Activated naive CD4-positive, alpha-beta T cell treated with anti-CD3 and anti-CD28 coated beads, Interleukin-2, amount 50 U/mL, for 24 hours (primary cell): Measurements from ENCODE around the gene LARGE1.

Experiments used
- H3K27ac Mint-ChIP-seq: one replicate; pipeline ENCODE4 v1.8.0; 2021; ENCODE audit warnings: mild to moderate bottlenecking, mixed read lengths
- H3K27me3 Mint-ChIP-seq: one replicate; pipeline ENCODE4 v1.8.0; 2021; ENCODE audit warnings: mixed read lengths
- H3K36me3 Mint-ChIP-seq: one replicate; pipeline ENCODE4 v1.8.0; 2021; ENCODE audit warnings: mixed read lengths
- H3K4me1 Mint-ChIP-seq: one replicate; pipeline ENCODE4 v1.8.0; 2021; ENCODE audit warnings: mixed read lengths
- H3K4me3 Mint-ChIP-seq: one replicate; pipeline ENCODE4 v1.8.0; 2021; ENCODE audit warnings: mild to moderate bottlenecking, mixed read lengths
- H3K9me3 Mint-ChIP-seq: one replicate; pipeline ENCODE4 v1.8.0; 2021; ENCODE audit warnings: mixed read lengths

The LARGE1 gene

GRCh38 chr22:33691057-33691630, 229.1 kb downstream of the LARGE1 start:
- no peak overlapping the region for H3K4me3 Mint-ChIP-seq
- H3K9me3 Mint-ChIP-seq: peaks cover 7% of the 10 kb centered on the region
- H3K27me3 Mint-ChIP-seq: no peaks in the 10 kb centered on the region
- H3K4me1 Mint-ChIP-seq: no peaks in the 10 kb centered on the region
- no peaks in the 10 kb centered on the region for H3K36me3 Mint-ChIP-seq
- H3K27ac Mint-ChIP-seq: no peak overlapping the region

- Mint-ChIP-seq H3K4me1 (no peaks in the 10 kb centered on the region), H3K4me3 (no peak overlapping the region), H3K36me3 (no peaks in the 10 kb centered on the region), H3K27me3 (no peaks in the 10 kb centered on the region), H3K9me3 (peaks cover 12% of the 10 kb centered on the region), H3K27ac (no peak overlapping the region)
Observed at GRCh38 chr22:33688903-33689302, 231.4 kb downstream of the LARGE1 start.

DNA sequence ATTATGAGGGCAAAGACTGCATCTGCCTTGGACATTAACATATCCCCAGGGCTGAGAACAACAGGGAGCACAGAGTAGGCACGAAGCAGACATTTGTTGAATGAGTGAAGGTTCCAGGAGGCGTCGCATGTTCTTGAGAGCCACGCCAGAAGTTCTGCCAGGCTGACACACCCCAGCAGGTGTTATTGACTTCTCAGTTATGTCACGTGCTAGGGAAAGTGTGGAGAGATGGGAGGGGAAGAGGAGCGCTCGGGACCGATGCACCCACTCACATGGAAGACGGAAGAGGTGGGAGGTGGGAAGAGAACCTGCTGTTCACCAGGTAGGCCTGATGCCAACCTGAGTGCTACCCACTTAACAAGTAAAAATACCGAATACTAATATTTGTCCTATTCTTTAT, 232.8 kb downstream of the LARGE1 start:
- no peaks in the 10 kb centered on the region for H3K27me3 Mint-ChIP-seq
- H3K4me1 Mint-ChIP-seq: no peaks in the 10 kb centered on the region
- H3K9me3 Mint-ChIP-seq: peaks cover 8% of the 10 kb centered on the region
- no peak overlapping the region for H3K4me3 Mint-ChIP-seq
- H3K27ac Mint-ChIP-seq: no peak overlapping the region
- H3K36me3 Mint-ChIP-seq: no peaks in the 10 kb centered on the region

- Mint-ChIP-seq H3K4me1 (no peaks in the 10 kb centered on the region), H3K9me3 (peaks cover 15% of the 10 kb centered on the region), H3K27ac (no peak overlapping the region), H3K36me3 (no peaks in the 10 kb centered on the region), H3K4me3 (no peak overlapping the region), H3K27me3 (no peaks in the 10 kb centered on the region)
Observed at GRCh38 chr22:33684087-33684486, 236.2 kb downstream of the LARGE1 start.

DNA sequence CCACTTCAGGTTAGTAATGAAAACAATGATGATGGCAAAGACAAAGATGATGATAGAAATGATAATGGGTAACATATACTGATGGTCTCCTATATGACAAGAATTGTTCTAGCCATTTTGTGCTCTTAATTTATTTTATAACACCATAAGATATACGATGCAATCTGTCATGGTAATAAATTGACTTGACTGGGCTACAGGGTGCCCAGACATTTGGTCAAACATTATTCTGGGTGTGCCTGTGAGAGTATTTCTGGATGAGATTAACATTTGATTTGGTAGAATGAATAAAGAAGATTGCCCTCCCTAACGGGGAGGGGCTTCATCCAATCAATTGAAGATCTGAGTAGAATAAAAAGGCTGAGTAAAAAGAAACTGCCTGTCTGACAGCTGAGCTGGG, 237.3 kb downstream of the LARGE1 start:
- no peak overlapping the region for H3K4me3 Mint-ChIP-seq
- H3K27ac Mint-ChIP-seq: no peak overlapping the region
- peaks cover 17% of the 10 kb centered on the region for H3K9me3 Mint-ChIP-seq
- H3K36me3 Mint-ChIP-seq: no peaks in the 10 kb centered on the region
- no peaks in the 10 kb centered on the region for H3K27me3 Mint-ChIP-seq
- no peaks in the 10 kb centered on the region for H3K4me1 Mint-ChIP-seq

DNA sequence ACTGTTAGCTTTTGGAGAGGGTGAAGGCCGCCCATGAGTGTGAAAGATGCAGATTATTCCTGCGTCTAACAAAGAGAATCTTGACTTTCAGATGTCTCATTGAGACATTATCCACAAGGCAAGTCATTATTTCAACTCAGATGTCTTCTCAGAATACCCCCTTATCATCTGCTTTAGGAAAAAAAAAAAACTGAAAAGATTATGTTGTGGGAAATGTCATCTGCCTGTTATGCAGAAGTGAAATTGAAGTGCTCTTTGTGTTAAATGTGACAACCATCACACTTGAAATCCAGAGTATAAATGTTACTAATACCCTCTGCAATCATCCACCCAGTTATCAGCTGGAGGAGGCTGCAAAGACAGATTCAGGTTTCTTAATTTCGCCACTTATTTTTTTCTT, 239.6 kb downstream of the LARGE1 start:
- H3K4me1 Mint-ChIP-seq: no peaks in the 10 kb centered on the region
- peaks cover 17% of the 10 kb centered on the region for H3K9me3 Mint-ChIP-seq
- H3K4me3 Mint-ChIP-seq: no peak overlapping the region
- H3K36me3 Mint-ChIP-seq: no peaks in the 10 kb centered on the region
- H3K27ac Mint-ChIP-seq: no peak overlapping the region
- H3K27me3 Mint-ChIP-seq: no peaks in the 10 kb centered on the region

DNA sequence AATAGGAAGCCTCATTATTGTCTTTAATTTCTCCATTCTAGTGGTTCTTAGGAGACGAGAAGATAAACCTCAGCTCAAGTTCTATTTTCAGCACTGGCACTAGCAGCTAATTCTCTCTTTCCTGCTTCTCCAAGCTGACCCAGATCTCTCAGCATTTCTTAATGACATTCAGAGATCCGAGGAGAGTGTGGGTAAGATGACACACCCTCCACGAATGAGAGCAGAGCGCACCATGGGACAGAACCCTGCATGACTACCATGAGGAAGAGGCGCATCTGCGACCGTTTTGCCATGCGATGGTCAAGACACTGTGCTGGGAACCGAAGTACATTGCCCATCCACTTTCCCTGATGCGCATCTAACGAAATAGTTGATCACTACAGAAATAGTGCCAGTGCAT, 241.8 kb downstream of the LARGE1 start:
- no peaks in the 10 kb centered on the region for H3K4me1 Mint-ChIP-seq
- peaks cover 12% of the 10 kb centered on the region for H3K9me3 Mint-ChIP-seq
- no peak overlapping the region for H3K4me3 Mint-ChIP-seq
- H3K27ac Mint-ChIP-seq: no peak overlapping the region
- H3K36me3 Mint-ChIP-seq: no peaks in the 10 kb centered on the region
- H3K27me3 Mint-ChIP-seq: no peaks in the 10 kb centered on the region

DNA sequence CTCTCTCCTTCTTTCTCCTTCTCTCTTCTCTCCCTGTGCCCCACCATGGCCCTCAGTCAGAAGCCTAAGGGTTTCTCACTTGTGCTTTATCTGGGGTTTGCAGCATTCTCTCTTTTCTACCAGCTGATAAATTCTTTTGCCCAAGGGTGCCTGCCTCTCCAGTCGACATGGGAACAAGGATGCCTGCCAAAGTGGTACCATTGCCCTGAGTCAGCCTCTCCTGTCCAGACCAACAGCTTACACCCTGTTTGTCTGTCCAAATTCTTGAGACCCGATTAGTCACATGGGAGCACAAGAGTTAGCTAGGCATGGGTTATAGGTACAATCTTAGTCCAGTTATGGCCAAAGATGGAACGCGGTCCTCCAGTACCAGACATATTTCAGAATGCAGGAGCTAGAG, 242.7 kb downstream of the LARGE1 start:
- Mint-ChIP-seq H3K27ac (no peak overlapping the region), H3K4me3 (no peak overlapping the region), H3K27me3 (no peaks in the 10 kb centered on the region), H3K36me3 (no peaks in the 10 kb centered on the region), H3K4me1 (no peaks in the 10 kb centered on the region), H3K9me3 (peaks cover 9% of the 10 kb centered on the region)

DNA sequence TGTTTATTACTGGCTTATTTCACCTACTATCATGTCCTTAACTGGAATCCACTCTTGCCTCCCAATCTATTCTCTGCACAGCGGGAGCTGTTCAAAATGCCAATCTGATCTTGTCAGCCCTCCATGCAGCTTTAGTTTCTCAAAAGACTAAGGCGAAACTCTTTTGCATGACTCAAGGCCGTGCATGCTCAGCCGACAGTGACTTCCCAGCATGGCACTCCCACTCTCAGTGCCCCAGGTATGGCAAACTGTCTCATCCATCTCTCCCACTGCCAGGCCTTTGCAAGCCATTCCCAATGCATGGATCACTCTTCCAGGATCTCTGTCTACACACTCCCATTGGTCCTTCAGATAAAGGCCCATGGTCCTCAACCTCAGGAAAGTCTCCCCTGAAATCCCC, 245.9 kb downstream of the LARGE1 start:
- peaks cover 5% of the 10 kb centered on the region for H3K9me3 Mint-ChIP-seq
- H3K4me1 Mint-ChIP-seq: no peaks in the 10 kb centered on the region
- no peak overlapping the region for H3K4me3 Mint-ChIP-seq
- H3K27ac Mint-ChIP-seq: no peak overlapping the region
- H3K27me3 Mint-ChIP-seq: no peaks in the 10 kb centered on the region
- no peaks in the 10 kb centered on the region for H3K36me3 Mint-ChIP-seq

DNA sequence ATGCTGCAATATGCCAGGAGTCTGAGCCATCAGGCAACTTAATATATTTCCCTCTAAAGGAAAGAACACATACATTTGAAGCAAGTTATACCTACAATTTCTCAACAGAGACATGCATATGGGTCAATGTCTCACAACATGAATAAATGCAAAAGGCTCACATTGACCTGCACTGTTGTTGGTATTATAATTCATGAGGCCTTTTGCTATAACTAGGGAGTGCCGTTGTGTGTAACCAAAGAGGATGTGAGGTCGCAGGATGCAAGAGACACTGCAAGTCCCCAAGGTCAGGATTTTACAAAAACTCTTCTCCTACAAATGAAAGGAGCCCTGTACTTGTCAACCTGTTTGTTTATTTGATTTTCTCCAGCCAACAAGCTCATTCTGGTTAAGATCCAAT, 250.5 kb downstream of the LARGE1 start:
- Mint-ChIP-seq H3K36me3 (no peaks in the 10 kb centered on the region), H3K4me1 (no peaks in the 10 kb centered on the region), H3K9me3 (no peaks in the 10 kb centered on the region)

DNA sequence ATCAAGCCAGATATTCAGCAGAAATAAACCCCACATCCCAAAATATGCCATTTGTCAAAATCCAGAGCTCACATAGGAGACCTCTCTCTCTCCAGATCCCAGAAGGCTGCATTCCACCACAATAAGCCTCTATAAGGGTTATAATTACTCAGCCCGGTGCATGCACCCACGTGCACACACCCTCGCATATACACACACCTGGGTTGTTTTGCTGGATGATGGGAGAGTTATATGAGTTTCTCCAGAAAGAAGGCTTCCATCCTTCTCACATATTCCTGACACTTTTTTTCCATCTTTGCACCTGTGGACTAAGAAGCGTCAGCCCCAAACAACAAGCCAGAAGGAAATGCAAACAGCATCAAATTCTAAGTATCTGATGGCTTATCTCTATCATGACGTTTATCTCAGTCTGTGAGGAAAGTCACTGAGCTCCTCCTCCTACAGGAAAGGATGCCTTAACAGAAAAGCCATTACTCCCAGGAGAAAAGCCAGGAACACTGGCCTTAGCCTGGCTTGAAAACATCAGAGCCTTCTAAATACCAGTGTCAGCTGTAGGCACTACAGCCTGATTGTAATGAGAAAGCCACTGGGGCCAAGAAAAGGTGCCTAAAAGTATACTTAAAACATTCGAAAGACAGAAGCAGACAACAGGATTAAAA, 253.2 kb downstream of the LARGE1 start:
- no peaks in the 10 kb centered on the region for H3K36me3 Mint-ChIP-seq
- H3K9me3 Mint-ChIP-seq: peaks cover 6% of the 10 kb centered on the region
- no peak overlapping the region for H3K27ac Mint-ChIP-seq
- H3K27me3 Mint-ChIP-seq: no peaks in the 10 kb centered on the region
- no peaks in the 10 kb centered on the region for H3K4me1 Mint-ChIP-seq
- no peak overlapping the region for H3K4me3 Mint-ChIP-seq

More for the DNA sequence above, 250.5 kb downstream of the LARGE1 start:
- H3K27me3 Mint-ChIP-seq: no peaks in the 10 kb centered on the region
- H3K27ac Mint-ChIP-seq: no peak overlapping the region
- H3K4me3 Mint-ChIP-seq: no peak overlapping the region

- peaks cover 6% of the 10 kb centered on the region for H3K9me3 Mint-ChIP-seq
- no peaks in the 10 kb centered on the region for H3K27me3 Mint-ChIP-seq
- no peak overlapping the region for H3K27ac Mint-ChIP-seq
- H3K4me1 Mint-ChIP-seq: no peaks in the 10 kb centered on the region
- no peaks in the 10 kb centered on the region for H3K36me3 Mint-ChIP-seq
- no peak overlapping the region for H3K4me3 Mint-ChIP-seq
Observed at GRCh38 chr22:33666279-33666960, 253.9 kb downstream of the LARGE1 start.

GRCh38 chr22:33659448-33659847, 260.8 kb downstream of the LARGE1 start:
- Mint-ChIP-seq H3K4me1 (no peaks in the 10 kb centered on the region), H3K9me3 (peaks cover 19% of the 10 kb centered on the region), H3K36me3 (no peaks in the 10 kb centered on the region), H3K4me3 (no peak overlapping the region), H3K27me3 (no peaks in the 10 kb centered on the region), H3K27ac (no peak overlapping the region)

GRCh38 chr22:33658775-33659174, 261.5 kb downstream of the LARGE1 start:
- Mint-ChIP-seq H3K27ac (no peak overlapping the region), H3K36me3 (no peaks in the 10 kb centered on the region), H3K4me3 (no peak overlapping the region), H3K4me1 (no peaks in the 10 kb centered on the region), H3K27me3 (no peaks in the 10 kb centered on the region), H3K9me3 (peaks cover 12% of the 10 kb centered on the region)

GRCh38 chr22:33657670-33658069, 262.6 kb downstream of the LARGE1 start:
- H3K27me3 Mint-ChIP-seq: no peaks in the 10 kb centered on the region
- H3K36me3 Mint-ChIP-seq: no peaks in the 10 kb centered on the region
- peaks cover 12% of the 10 kb centered on the region for H3K9me3 Mint-ChIP-seq
- no peak overlapping the region for H3K4me3 Mint-ChIP-seq
- H3K4me1 Mint-ChIP-seq: no peaks in the 10 kb centered on the region
- H3K27ac Mint-ChIP-seq: no peak overlapping the region

DNA sequence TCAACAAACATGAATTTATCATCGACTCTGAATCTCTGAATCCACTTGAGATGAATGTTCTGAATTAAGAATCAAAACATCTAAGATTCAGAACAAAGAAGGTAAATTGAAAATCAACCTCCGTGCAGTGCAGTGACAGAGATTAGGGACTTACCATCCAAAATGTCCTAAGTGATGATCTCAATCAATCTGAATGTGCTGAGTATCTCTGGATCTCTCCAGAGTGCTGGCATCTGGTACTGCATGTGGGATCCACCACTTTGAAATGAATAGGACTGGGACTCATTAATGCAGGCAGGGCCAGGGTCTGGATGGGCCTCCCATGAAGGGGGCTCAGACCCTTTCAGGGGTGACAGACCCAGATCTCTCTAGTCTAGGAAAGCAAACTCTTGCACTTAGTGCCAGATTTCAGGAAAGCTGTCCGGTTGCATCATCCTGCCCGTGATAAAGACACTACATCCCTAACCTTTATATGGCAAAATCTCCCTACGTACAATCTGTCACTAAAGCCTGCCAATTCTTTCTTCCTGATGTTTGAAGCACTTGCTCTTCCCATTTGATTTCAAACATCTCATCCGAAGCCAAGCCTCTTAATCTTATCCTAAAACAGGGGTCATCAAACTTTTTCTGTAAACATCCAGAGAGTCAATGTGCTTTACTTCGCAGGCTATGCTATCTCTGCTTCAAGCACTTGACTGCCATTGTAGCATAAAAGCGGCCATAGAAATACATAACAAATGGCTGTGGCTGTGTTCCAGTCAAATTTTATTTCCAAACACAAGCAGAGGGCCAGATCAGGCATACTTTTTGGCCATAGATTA, 263.3 kb downstream of the LARGE1 start:
- Mint-ChIP-seq H3K27me3 (no peaks in the 10 kb centered on the region), H3K4me3 (no peak overlapping the region), H3K9me3 (peaks cover 12% of the 10 kb centered on the region), H3K4me1 (no peaks in the 10 kb centered on the region), H3K36me3 (no peaks in the 10 kb centered on the region), H3K27ac (no peak overlapping the region)
